ENCODE results near the gene IL10RA.

IL10RA gene

GRCh38 chr11:118049771-118050170 lies 63.6 kb downstream of the IL10RA start:
- H3K4me2 ChIP-seq (ENCODE audit: low read length): no peak overlapping the region
- no CpG with 5 or more reads among the region's 6 CpGs for WGBS (ENCODE audit: extremely low coverage, insufficient coverage, low lambda C conversion rate)

GRCh38 chr11:118050208-118050891 lies 64.2 kb downstream of the IL10RA start:
- Histone ChIP-seq H3K23ac (ENCODE audit: low read length) (no peak overlapping the region), H3K56ac (ENCODE audit: low read length) (no peak overlapping the region), H4K8ac (ENCODE audit: low read depth, low read length) (no peak overlapping the region), H2BK120ac (ENCODE audit: low read depth, low read length) (no peak overlapping the region), H3K27ac (ENCODE audit: low read depth, low read length) (no peak overlapping the region), H2AK5ac (ENCODE audit: low read length) (no peak overlapping the region), H3K36me3 (ENCODE audit: control insufficient read depth, insufficient read depth, low read length) (no peaks in the 10 kb centered on the region), H3K18ac (ENCODE audit: low read length) (no peak overlapping the region), H2BK15ac (replicated peaks; ENCODE audit: low read depth) (no peak overlapping the region), H4K5ac (ENCODE audit: low read length) (no peak overlapping the region), H3K27me3 (ENCODE audit: insufficient read depth, low read length, poor library complexity) (no peaks in the 10 kb centered on the region), H3K79me2 (ENCODE audit: control insufficient read depth, insufficient read depth, low read length) (no peaks in the 10 kb centered on the region), H3K4me1 (ENCODE audit: control insufficient read depth, low read depth, low read length) (no peaks in the 10 kb centered on the region), H3K4ac (ENCODE audit: low read depth, low read length) (no peak overlapping the region), H3K9ac (ENCODE audit: low read length) (no peak overlapping the region), H2BK5ac (ENCODE audit: low read length) (no peak overlapping the region), H3K79me1 (ENCODE audit: low read length) (no peaks in the 10 kb centered on the region), H3K4me2 (ENCODE audit: low read length) (no peak overlapping the region), H3K4me3 (ENCODE audit: low read length) (no peak overlapping the region)
- DNase-seq: no peak
- WGBS (ENCODE audit: extremely low coverage, insufficient coverage, low lambda C conversion rate): no CpG with 5 or more reads among the region's 7 CpGs

More at GRCh38 chr11:118049771-118050170, 63.6 kb downstream of the IL10RA start:
- Histone ChIP-seq H3K4ac (ENCODE audit: low read depth, low read length) (no peak overlapping the region), H3K4me3 (ENCODE audit: low read length) (no peak overlapping the region), H2BK120ac (ENCODE audit: low read depth, low read length) (no peak overlapping the region), H4K8ac (ENCODE audit: low read depth, low read length) (no peak overlapping the region), H2BK5ac (ENCODE audit: low read length) (no peak overlapping the region), H3K23ac (ENCODE audit: low read length) (no peak overlapping the region), H3K4me1 (ENCODE audit: control insufficient read depth, low read depth, low read length) (no peaks in the 10 kb centered on the region), H3K18ac (ENCODE audit: low read length) (no peak overlapping the region), H4K5ac (ENCODE audit: low read length) (no peak overlapping the region), H2BK15ac (replicated peaks; ENCODE audit: low read depth) (no peak overlapping the region), H3K56ac (ENCODE audit: low read length) (no peak overlapping the region), H2AK5ac (ENCODE audit: low read length) (no peak overlapping the region), H3K27ac (ENCODE audit: low read depth, low read length) (no peak overlapping the region), H3K9ac (ENCODE audit: low read length) (no peak overlapping the region), H3K36me3 (ENCODE audit: control insufficient read depth, insufficient read depth, low read length) (no peaks in the 10 kb centered on the region), H3K79me1 (ENCODE audit: low read length) (no peaks in the 10 kb centered on the region), H3K79me2 (ENCODE audit: control insufficient read depth, insufficient read depth, low read length) (no peaks in the 10 kb centered on the region), H3K27me3 (ENCODE audit: insufficient read depth, low read length, poor library complexity) (no peaks in the 10 kb centered on the region)
- DNase-seq: no peak
